Caco-2 (cell line): ENCODE results near the gene PRDM15. TPM values are rescaled to one million over a fixed set of nuclear protein-coding genes. Genes with fewer than 3 reads are reported as not detected.

Experiments used
- BruUV-seq: library from RNA; stranded (reverse); fragments of 400-500 nt; replicated peaks from 2 replicates; lab custom pipeline; 2021; lab: Mats Ljungman, UMichigan
- CTCF ChIA-PET: fragments of 300-600 bp; sonication (Branson Sonifier 250); formaldehyde crosslinking; loops from one replicate; lab custom pipeline; 2022; ENCODE audit warnings: antibody characterized with exemption; lab: Charles Lee
- POLR2A ChIA-PET: fragments of 300-600 bp; sonication (Branson Sonifier 250); formaldehyde crosslinking; loops from one replicate; lab custom pipeline; 2022; ENCODE audit warnings: antibody characterized with exemption; lab: Charles Lee
- DNase-seq, 2 experiments: peaks; one replicate each; pipeline versions ENCODE4 v3.0.0 to v3.0.0-alpha.2; 2020 to 2022
- H3K27me3 ChIP-seq: replicated peaks from 2 replicates; pipeline ENCODE4 v1.6.0; 2011; ENCODE audit warnings: low read length; ENCODE audit not compliant: control insufficient read depth, insufficient read depth
- H3K36me3 ChIP-seq: 2 replicates; pipeline ENCODE4 v1.5.1; 2011; ENCODE audit warnings: low read length; ENCODE audit not compliant: control insufficient read depth, insufficient read depth
- H3K4me1 ChIP-seq: fragments of 250-450 bp; sonication (Bioruptor Pico); 2 replicates; pipeline ENCODE4 v1.5.1; 2020; ENCODE audit warnings: mild to moderate bottlenecking
- H3K4me3 ChIP-seq: 2 replicates; pipeline ENCODE4 v1.5.1; 2011; ENCODE audit warnings: low read depth, mild to moderate bottlenecking, control low read depth, low read length
- H3K9me3 ChIP-seq: fragments of 250-450 bp; sonication (Bioruptor Pico); 2 replicates; pipeline ENCODE4 v1.5.1; 2020; ENCODE audit warnings: mild to moderate bottlenecking, moderate library complexity
- H3K27ac Mint-ChIP-seq: one replicate; pipeline ENCODE4 v1.8.0; 2022; ENCODE audit warnings: mixed read lengths; ENCODE audit not compliant: unreplicated experiment
- H3K27me3 Mint-ChIP-seq: one replicate; pipeline ENCODE4 v1.8.0; 2022; ENCODE audit warnings: mixed read lengths; ENCODE audit not compliant: insufficient read depth, unreplicated experiment
- H3K36me3 Mint-ChIP-seq: one replicate; pipeline ENCODE4 v1.8.0; 2022; ENCODE audit warnings: mild to moderate bottlenecking, mixed read lengths; ENCODE audit not compliant: insufficient read depth, unreplicated experiment
- H3K4me1 Mint-ChIP-seq: one replicate; pipeline ENCODE4 v1.8.0; 2022; ENCODE audit warnings: low read depth, mixed read lengths; ENCODE audit not compliant: unreplicated experiment
- H3K4me3 Mint-ChIP-seq: one replicate; pipeline ENCODE4 v1.8.0; 2022; ENCODE audit warnings: mild to moderate bottlenecking, moderate library complexity, mixed read lengths; ENCODE audit not compliant: unreplicated experiment
- H3K9me3 Mint-ChIP-seq: one replicate; pipeline ENCODE4 v1.8.0; 2022; ENCODE audit warnings: mixed read lengths; ENCODE audit not compliant: unreplicated experiment
- CTCF ChIP-seq, 2 experiments: fragments of 200-600 bp in 1 of 2; IDR thresholded peaks; 1 replicate in 1 of 2; 2 replicates in 1 of 2; pipeline versions ENCODE4 v1.5.1 to v1.8.0; 2011 to 2022; ENCODE audit warnings: antibody characterized with exemption in 1 of 2, control low read depth in 1 of 2, inconsistent platforms in 1 of 2, low read depth in 1 of 2, low read length in 1 of 2, mild to moderate bottlenecking in 1 of 2, moderate library complexity in 1 of 2; ENCODE audit not compliant: insufficient read depth in 1 of 2, severe bottlenecking in 1 of 2, unreplicated experiment in 1 of 2
- intact Hi-C: fragments of 100-400 bp; cut with micrococcal nuclease; formaldehyde crosslinking; loops from one replicate; pipeline ENCODE4 v1.10.0; 2022; ENCODE audit not compliant: unreplicated experiment
- total RNA-seq: library from RNA; stranded (reverse); gene quantifications from 2 replicates; pipeline ENCODE4 v1.2.3, GENCODE V29; 2022

Gene PRDM15
- total RNA-seq, 1 experiment from 2014 or later: 5.6 TPM

DNA sequence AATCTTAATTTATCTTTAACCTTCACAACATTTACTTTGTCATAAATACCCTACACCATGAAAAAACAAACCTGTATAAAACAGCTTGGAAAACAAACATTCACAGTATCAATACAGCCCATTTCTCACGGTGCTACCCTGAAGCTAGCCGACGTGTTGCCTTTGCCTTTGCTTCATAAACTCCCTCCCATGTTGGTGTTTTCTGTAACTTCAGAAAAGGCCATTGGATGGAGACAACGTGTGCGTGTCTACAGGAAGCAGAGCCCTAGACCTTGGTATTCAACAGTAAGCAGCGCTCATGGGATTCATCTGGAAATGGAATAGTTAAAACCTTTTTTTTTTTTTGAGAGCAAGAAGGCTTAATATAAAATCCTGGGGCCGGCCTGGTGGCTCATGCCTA is 7.2 kb upstream of the PRDM15 start:
- BruUV-seq: no TSS peak
- CTCF ChIA-PET: no interaction called here

GRCh38 chr21:41885341-41886024 is 6.3 kb upstream of the PRDM15 start:
- ChIA-PET POLR2A (no interaction called here), CTCF (no interaction called here)
- Histone ChIP-seq H3K27me3 (no peaks in the 10 kb centered on the region), H3K4me3 (no peak overlapping the region), H3K9me3 (no peaks in the 10 kb centered on the region), H3K4me1 (no peaks in the 10 kb centered on the region), H3K36me3 (no peaks in the 10 kb centered on the region)
- BruUV-seq: no TSS peak
- no peak overlapping the region for H3K4me3 Mint-ChIP-seq
- intact Hi-C loops: no loop called here
- H3K27ac Mint-ChIP-seq: no peak overlapping the region
- H3K9me3 Mint-ChIP-seq: no peaks in the 10 kb centered on the region
- no peak for TF ChIP-seq CTCF (IDR thresholded peaks at IDR 0.05; ENCODE audit: insufficient read depth in 1 of 2, low read depth in 1 of 2, low read length in 1 of 2, severe bottlenecking in 1 of 2, unreplicated experiment in 1 of 2)
- H3K36me3 Mint-ChIP-seq: no peaks in the 10 kb centered on the region
- no peaks in the 10 kb centered on the region for H3K27me3 Mint-ChIP-seq
- no peaks in the 10 kb centered on the region for H3K4me1 Mint-ChIP-seq
- no peak for DNase-seq

More for the DNA sequence above, 7.2 kb upstream of the PRDM15 start:
- Mint-ChIP-seq H3K9me3 (no peaks in the 10 kb centered on the region), H3K4me3 (no peak overlapping the region), H3K27ac (no peak overlapping the region), H3K36me3 (no peaks in the 10 kb centered on the region), H3K4me1 (no peaks in the 10 kb centered on the region), H3K27me3 (no peaks in the 10 kb centered on the region)
- POLR2A ChIA-PET: no interaction called here
- Histone ChIP-seq H3K9me3 (no peaks in the 10 kb centered on the region), H3K27me3 (no peaks in the 10 kb centered on the region), H3K36me3 (no peaks in the 10 kb centered on the region), H3K4me3 (no peak overlapping the region), H3K4me1 (no peaks in the 10 kb centered on the region)
- no peak for TF ChIP-seq CTCF (IDR thresholded peaks at IDR 0.05; ENCODE audit: insufficient read depth in 1 of 2, low read depth in 1 of 2, low read length in 1 of 2, severe bottlenecking in 1 of 2, unreplicated experiment in 1 of 2)
- intact Hi-C loops: no loop called here
- DNase-seq: no peak

DNA sequence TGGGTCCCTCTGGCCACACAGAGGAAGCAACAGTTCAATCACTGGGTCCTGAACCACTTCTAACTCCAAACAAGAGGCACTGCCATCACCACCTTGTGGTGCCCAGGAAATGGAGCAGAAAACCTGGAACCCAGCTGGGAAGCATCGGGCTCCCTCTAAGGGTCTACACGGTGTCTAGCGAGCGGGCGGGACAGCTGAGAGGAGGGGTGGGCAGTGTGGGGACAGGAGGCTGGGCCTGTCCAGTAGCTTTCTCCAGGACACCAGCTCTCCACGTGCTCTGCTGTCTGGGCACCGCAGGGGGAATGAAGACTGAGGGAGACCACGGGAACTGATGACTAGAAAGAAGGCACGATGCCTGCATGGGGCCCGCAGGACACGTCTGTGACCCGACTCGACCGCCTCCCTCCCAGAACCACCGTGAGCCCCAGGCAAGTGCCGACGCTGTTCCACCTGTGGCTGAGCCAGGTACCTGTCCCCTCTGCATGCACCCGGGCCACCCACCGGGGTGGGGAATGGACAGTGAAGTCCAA is 5.4 kb upstream of the PRDM15 start:
- no peaks in the 10 kb centered on the region for H3K27me3 ChIP-seq
- DNase-seq: no peak
- Mint-ChIP-seq H3K27me3 (no peaks in the 10 kb centered on the region), H3K4me3 (no peak overlapping the region), H3K4me1 (no peaks in the 10 kb centered on the region), H3K9me3 (no peaks in the 10 kb centered on the region), H3K36me3 (no peaks in the 10 kb centered on the region), H3K27ac (no peak overlapping the region)
- no TSS peak for BruUV-seq
- TF ChIP-seq CTCF (IDR thresholded peaks at IDR 0.05; ENCODE audit: insufficient read depth in 1 of 2, low read depth in 1 of 2, low read length in 1 of 2, severe bottlenecking in 1 of 2, unreplicated experiment in 1 of 2): no peak
- no peaks in the 10 kb centered on the region for H3K9me3 ChIP-seq
- H3K4me3 ChIP-seq: no peak overlapping the region
- ChIA-PET POLR2A (no interaction called here), CTCF (no interaction called here)
- H3K4me1 ChIP-seq: no peaks in the 10 kb centered on the region
- no peaks in the 10 kb centered on the region for H3K36me3 ChIP-seq
- intact Hi-C loops: no loop called here
